GM12878 (cell line): Measurements from ENCODE around the gene TRAPPC3L. TPM values are rescaled to one million over a fixed set of nuclear protein-coding genes. Genes with fewer than 3 reads are reported as not detected.
"Not testable (repeated sequence)": the region's sequence is repeated elsewhere in the genome, so short reads cannot be mapped to it uniquely, and the experiment has no call there.

Source experiments
- ATAC-seq: fragments of 200-7000 bp; cut with Tn5 transposase; 3 replicates; pipeline ENCODE4 v1.9.1; 2020; ENCODE audit warnings: mild to moderate bottlenecking, moderate library complexity
- BruUV-seq: library from RNA; stranded (reverse); fragments of 400-500 nt; replicated peaks from 2 replicates; lab custom pipeline; 2021; lab: Mats Ljungman, UMichigan
- CTCF ChIA-PET: fragments of 300-600 bp; sonication (Branson Sonifier 250); formaldehyde crosslinking; extraction: SDS; loops from one replicate; lab custom pipeline; 2021; ENCODE audit warnings: inconsistent platforms; lab: Yijun Ruan, JAX
- POLR2A ChIA-PET: fragments of 350-600 bp; formaldehyde crosslinking; extraction: SDS; loops from one replicate; lab custom pipeline; 2021; ENCODE audit warnings: inconsistent platforms; lab: Charles Lee
- RAD21 ChIA-PET: fragments of 300-600 bp; sonication (Branson Sonifier 250); formaldehyde crosslinking; loops from one replicate; lab custom pipeline; 2023; ENCODE audit warnings: antibody characterized with exemption; ENCODE audit not compliant: unreplicated experiment; lab: Charles Lee
- SMC1A ChIA-PET: fragments of 300-600 bp; sonication (Branson Sonifier 250); formaldehyde crosslinking; loops from one replicate; lab custom pipeline; 2023; ENCODE audit not compliant: unreplicated experiment, uncharacterized antibody; lab: Charles Lee
- DNase-seq: peaks from one replicate; pipeline ENCODE4 v3.0.0-alpha.2; 2011; ENCODE audit warnings: low read depth, low spot score
- FAIRE-seq: peaks from 3 replicates; lab custom pipeline; 2011; peaks lifted over from hg19 to GRCh38; lab: Jason Lieb, UNC
- H2AFZ ChIP-seq: 2 replicates; pipeline ENCODE4 v1.6.0; 2011; ENCODE audit warnings: low read depth, low read length, control low read depth; ENCODE audit not compliant: control insufficient read depth
- H3K27ac ChIP-seq: 2 replicates; pipeline ENCODE4 v1.5.1; 2011; ENCODE audit warnings: control low read depth; ENCODE audit not compliant: control insufficient read depth, insufficient read depth
- H3K27me3 ChIP-seq, 2 experiments: replicated peaks in 1 of 2; 2 replicates each; pipeline versions ENCODE4 v1.6.0 to v1.6.1; 2011; ENCODE audit warnings: low read length in 1 of 2; ENCODE audit not compliant: control insufficient read depth in 2 of 2, insufficient read depth in 2 of 2
- H3K36me3 ChIP-seq, 2 experiments: 2 replicates each; pipeline ENCODE4 v1.5.1; 2011; ENCODE audit warnings: low read length in 1 of 2; ENCODE audit not compliant: control insufficient read depth in 2 of 2, insufficient read depth in 2 of 2
- H3K4me1 ChIP-seq: 2 replicates; pipeline ENCODE4 v1.6.1; 2011; ENCODE audit warnings: mild to moderate bottlenecking, low read length, moderate library complexity, mixed read lengths; ENCODE audit not compliant: control insufficient read depth, insufficient read depth
- H3K4me2 ChIP-seq: 2 replicates; pipeline ENCODE4 v1.6.0; 2011; ENCODE audit warnings: control low read depth; ENCODE audit not compliant: control insufficient read depth, insufficient read depth
- H3K4me3 ChIP-seq: fragments of 200-600 bp; sonication (generic); 2 replicates; pipeline ENCODE4 v1.5.1; 2016
- H3K79me2 ChIP-seq: 2 replicates; pipeline ENCODE4 v1.6.0; 2011; ENCODE audit warnings: low read length; ENCODE audit not compliant: control insufficient read depth, insufficient read depth
- H3K9ac ChIP-seq: 2 replicates; pipeline ENCODE4 v1.8.0; 2011; ENCODE audit warnings: low read length, control low read depth, mixed read lengths; ENCODE audit not compliant: control insufficient read depth, insufficient read depth
- H3K9me3 ChIP-seq: replicated peaks from 3 replicates; pipeline ENCODE4 v1.5.1; 2011; ENCODE audit warnings: mild to moderate bottlenecking, low read length; ENCODE audit not compliant: control insufficient read depth, insufficient read depth
- H4K20me1 ChIP-seq: 2 replicates; pipeline ENCODE4 v1.6.0; 2011; ENCODE audit not compliant: control insufficient read depth, insufficient read depth
- POLR2AphosphoS2 ChIP-seq: IDR thresholded peaks from 2 replicates; pipeline ENCODE4 v1.6.1; 2011; ENCODE audit warnings: low read depth, mild to moderate bottlenecking, low read length, improper control_type of control experiment, moderate library complexity
- WGBS: methylation state at CpG from one replicate; pipeline ENCODE4 v1.1.6; 2016; ENCODE audit warnings: low lambda C conversion rate; ENCODE audit not compliant: insufficient replicate concordance, insufficient coverage; ENCODE audit errors: missing lambda C conversion rate; 5-methylcytosine and 5-hydroxymethylcytosine counted together
- in situ Hi-C: fragments of 300-500 bp; cut with MboI; formaldehyde crosslinking; loops from 9 replicates; pipeline ENCODE4 v1.14.3; 2018; ENCODE audit warnings: mixed read lengths
- intact Hi-C: fragments of 100-400 bp; cut with micrococcal nuclease; formaldehyde crosslinking; loops from one replicate; pipeline ENCODE4 v1.14.2; 2022; ENCODE audit not compliant: unreplicated experiment
- polyA plus RNA-seq, 11 experiments: library from polyadenylated mRNA; depleted of rRNA in 4 of 11; unstranded in 6 of 11; stranded (reverse) in 5 of 11; fragments of >200 nt; fragmentation: Nextera tagmentation in 4 of 11; fragmentation: Illumina TruSeq in 1 of 11; extraction: Ambion mirVana in 4 of 11; extraction: Trizol in 1 of 11; gene quantifications; 1 replicate in 1 of 11; 2 replicates in 10 of 11; pipeline versions ENCODE4 v1.2.1 to v1.2.3, GENCODE V29; 2011 to 2016; ENCODE audit warnings: inconsistent platforms in 2 of 11, missing spikeins in 2 of 11, low read depth in 1 of 11
- total RNA-seq, 4 experiments: library from RNA; depleted of rRNA in 3 of 4; stranded (reverse); fragments of >200 nt in 3 of 4; fragmentation: Illumina TruSeq in 1 of 4; extraction: Trizol in 1 of 4; gene quantifications; 2 replicates each; pipeline versions ENCODE4 v1.2.1 to v1.2.3, GENCODE V29; 2013 to 2021

TRAPPC3L gene
- total and polyA plus RNA-seq, 10 of the 15 experiments (the other 5 are each of a cell fraction or from before 2014, with no cell fraction given): not detected

DNA sequence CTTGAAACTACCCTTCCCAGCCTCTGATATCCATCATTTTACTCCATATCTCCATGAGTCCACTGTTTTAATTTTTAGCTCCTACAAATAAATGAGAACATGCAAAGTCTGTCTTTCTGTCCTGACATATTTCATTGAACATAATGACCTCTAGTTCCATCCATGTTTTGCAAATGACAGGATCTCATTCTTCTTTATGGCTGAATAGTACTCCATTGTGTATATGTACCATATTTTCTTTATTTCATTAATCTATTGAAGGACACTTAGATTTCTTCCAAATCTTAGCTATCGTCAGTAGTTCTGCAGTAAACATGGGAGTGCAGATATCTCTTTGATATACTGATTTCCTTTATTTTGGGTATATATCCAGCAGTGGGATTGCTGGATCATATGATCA, 50.3 kb downstream of the TRAPPC3L start:
- 90% methylated on average over 1 of the region's 1 CpG for WGBS
- not testable (repeated sequence) for BruUV-seq

DNA sequence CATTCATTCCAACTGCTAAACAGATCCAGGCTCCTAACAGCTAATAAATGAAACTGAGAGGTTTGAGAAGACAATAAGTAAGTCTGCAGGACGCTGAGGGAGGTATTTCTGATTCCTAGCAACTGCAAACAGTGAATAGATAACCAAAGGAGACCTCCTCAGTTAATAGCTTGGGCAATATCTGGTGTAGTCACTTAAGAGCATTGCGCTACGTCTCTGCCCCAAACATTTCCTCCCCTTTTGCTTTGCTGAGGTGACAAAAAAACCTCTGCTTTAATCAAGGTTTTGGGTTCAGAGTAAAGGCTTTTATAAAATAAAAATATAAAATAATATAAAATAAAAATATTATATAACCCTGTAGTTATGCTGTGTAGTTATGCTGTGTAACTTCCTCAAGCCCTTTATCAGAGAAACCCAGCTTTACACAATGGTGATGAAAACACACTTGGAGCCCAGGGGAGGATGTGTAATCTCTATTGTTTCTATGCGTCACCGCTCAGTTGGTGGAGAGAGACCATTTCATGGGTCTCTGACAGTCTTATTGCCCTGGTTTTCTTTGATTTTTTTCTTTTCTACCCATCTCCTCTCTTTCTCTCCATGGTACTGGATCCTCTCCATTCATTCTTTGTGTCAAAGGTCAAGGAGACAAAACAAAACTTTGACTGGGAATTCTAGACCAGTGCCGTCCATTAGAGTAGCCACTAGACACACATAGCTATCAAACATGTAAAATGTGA, 53.0 kb downstream of the TRAPPC3L start:
- no peaks in the 10 kb centered on the region; a peak in 1 of 4 replicates for H3K27me3 ChIP-seq
- H3K9ac ChIP-seq: no peak overlapping the region
- FAIRE-seq (no peak), ATAC-seq (no peak), DNase-seq (no peak)
- no TSS peak for BruUV-seq
- H4K20me1 ChIP-seq: no peaks in the 10 kb centered on the region
- WGBS: 61% methylated on average over 6 of the region's 6 CpGs
- H3K27ac ChIP-seq: no peak overlapping the region
- H3K9me3 ChIP-seq: no peaks in the 10 kb centered on the region
- RAD21 ChIA-PET: no interaction called here
- SMC1A ChIA-PET: no interaction called here
- no peak overlapping the region for H3K4me3 ChIP-seq
- no peak for TF ChIP-seq POLR2AphosphoS2
- no peaks in the 10 kb centered on the region for H3K4me1 ChIP-seq
- H2AFZ ChIP-seq: no peak overlapping the region
- H3K79me2 ChIP-seq: no peaks in the 10 kb centered on the region
- no peaks in the 10 kb centered on the region for H3K36me3 ChIP-seq
- POLR2A ChIA-PET: interaction anchor here (0.6 kb wide), 1 partner anchor 143 kb away, joined by 6 read pairs; no protein-coding TSS in a partner anchor
- no peak overlapping the region for H3K4me2 ChIP-seq
- in situ Hi-C loops (no loop called here), intact Hi-C loops (no loop called here)
- CTCF ChIA-PET: interaction anchor here (0.8 kb wide), 1 partner anchor 204 kb away, joined by 3 read pairs; no protein-coding TSS in a partner anchor

More for the DNA sequence above, 50.3 kb downstream of the TRAPPC3L start:
- H3K79me2 ChIP-seq, DNase-seq, H2AFZ ChIP-seq, H3K27ac ChIP-seq, FAIRE-seq, POLR2A ChIA-PET, H3K36me3 ChIP-seq, in situ Hi-C loops, H3K27me3 ChIP-seq, H4K20me1 ChIP-seq, H3K9ac ChIP-seq, RAD21 ChIA-PET, H3K4me3 ChIP-seq, H3K4me2 ChIP-seq, intact Hi-C loops, ATAC-seq, H3K4me1 ChIP-seq, H3K9me3 ChIP-seq: not testable (repeated sequence)
- SMC1A ChIA-PET: interaction anchor here (1.2 to 1.3 kb wide), 2 partner anchors 11 to 16 kb away, joined by 4 to 5 read pairs; partner anchors contain the start of gene CALHM5
- CTCF ChIA-PET: interaction anchor here (0.7 to 1.4 kb wide), 3 partner anchors 19 to 188 kb away, joined by 3 read pairs; no protein-coding TSS in a partner anchor
